HG02759 (cell line): ENCODE data around the gene MAPT.

Experiments used
- ATAC-seq: cut with Tn5 transposase; IDR thresholded peaks from one replicate; pipeline ENCODE4 v1.9.1; 2021; ENCODE audit warnings: mild to moderate bottlenecking, moderate library complexity; ENCODE audit not compliant: unreplicated experiment

Gene MAPT

GRCh38 chr17:46044286-46044928 is 150.1 kb downstream of the MAPT start:
- no peak for ATAC-seq

- no peak for ATAC-seq
Measured at GRCh38 chr17:46044989-46045388, 150.6 kb downstream of the MAPT start.

GRCh38 chr17:46045639-46046038 is 151.3 kb downstream of the MAPT start:
- ATAC-seq: no peak

- ATAC-seq: no peak
Measured at GRCh38 chr17:46046957-46047356, 152.6 kb downstream of the MAPT start.

GRCh38 chr17:46047398-46047797 is 153.0 kb downstream of the MAPT start:
- ATAC-seq: no peak

- no peak for ATAC-seq
Measured at GRCh38 chr17:46047856-46048255, 153.5 kb downstream of the MAPT start.

- no peak for ATAC-seq
Measured at GRCh38 chr17:46049656-46050055, 155.3 kb downstream of the MAPT start.

GRCh38 chr17:46053911-46054534 is 159.7 kb downstream of the MAPT start:
- no peak for ATAC-seq

- no peak for ATAC-seq
Measured at GRCh38 chr17:46056800-46057304, 162.5 kb downstream of the MAPT start.

GRCh38 chr17:46057366-46057765 is 163.0 kb downstream of the MAPT start:
- no peak for ATAC-seq

GRCh38 chr17:46059486-46059885 is 165.1 kb downstream of the MAPT start:
- no peak for ATAC-seq

- ATAC-seq: no peak
Measured at GRCh38 chr17:46060461-46060860, 166.1 kb downstream of the MAPT start.

- ATAC-seq: no peak
Measured at GRCh38 chr17:46061435-46061834, 167.1 kb downstream of the MAPT start.

- ATAC-seq: no peak
Measured at GRCh38 chr17:46063241-46063640, 168.9 kb downstream of the MAPT start.

GRCh38 chr17:46064460-46064859 is 170.1 kb downstream of the MAPT start:
- no peak for ATAC-seq

- no peak for ATAC-seq
Measured at GRCh38 chr17:46071796-46072195, 177.4 kb downstream of the MAPT start.

GRCh38 chr17:46072998-46073397 is 178.6 kb downstream of the MAPT start:
- ATAC-seq: no peak

GRCh38 chr17:46074540-46074939 is 180.2 kb downstream of the MAPT start:
- ATAC-seq: no peak
